Vagina (tissue), 2 donors: ENCODE data around the gene HES1. TPM values are rescaled to one million over a fixed set of nuclear protein-coding genes. Genes with fewer than 3 reads are reported as not detected.
"Not testable (repeated sequence)": the region's sequence is repeated elsewhere in the genome, so short reads cannot be mapped to it uniquely, and the experiment has no call there.

Experiments used
- DNase-seq, 2 donors: peaks; one replicate each; pipeline ENCODE4 v3.0.0-alpha.2; 2017; ENCODE audit errors: extremely low spot score in 2 of 2
- H3K27ac ChIP-seq: fragments of 200-600 bp; sonication (generic); one replicate; pipeline ENCODE4 v1.5.1; 2019
- H3K27me3 ChIP-seq: fragments of 200-600 bp; sonication (generic); one replicate; pipeline ENCODE4 v1.5.1; 2019
- H3K36me3 ChIP-seq, 2 donors: fragments of 200-600 bp; sonication (generic); one replicate each; pipeline ENCODE4 v1.5.1; 2017 to 2019
- H3K4me1 ChIP-seq: fragments of 200-600 bp; sonication (generic); one replicate; pipeline ENCODE4 v1.5.1; 2019
- H3K4me3 ChIP-seq, 2 donors: fragments of 200-600 bp; sonication (generic); 1 replicate in 1 of 2; 2 replicates in 1 of 2; pipeline ENCODE4 v1.5.1; 2016 to 2019
- H3K9me3 ChIP-seq: fragments of 200-600 bp; sonication (generic); one replicate; pipeline ENCODE4 v1.5.1; 2019
- CTCF ChIP-seq, 3 experiments: fragments of 450-650 bp in 2 of 3; fragments of 200-600 bp in 1 of 3; sonication (generic) in 1 of 3; IDR thresholded peaks; one replicate each; pipeline ENCODE4 v1.5.1; 2017 to 2019; ENCODE audit warnings: antibody characterized with exemption in 3 of 3, mild to moderate bottlenecking in 2 of 3, moderate library complexity in 2 of 3
- POLR2A ChIP-seq, 2 donors: fragments of 450-650 bp; IDR thresholded peaks; one replicate each; pipeline ENCODE4 v1.6.1; 2017; ENCODE audit warnings: antibody characterized with exemption in 2 of 2, mild to moderate bottlenecking in 2 of 2, moderate library complexity in 2 of 2
- POLR2AphosphoS5 ChIP-seq, 2 donors: sonication (generic); formaldehyde crosslinking; IDR thresholded peaks; one replicate each; pipeline ENCODE4 v1.9.0; 2017; ENCODE audit warnings: antibody characterized with exemption in 2 of 2, mild to moderate bottlenecking in 2 of 2, low read depth in 1 of 2; ENCODE audit not compliant: insufficient read depth in 1 of 2
- intact Hi-C: fragments of 100-400 bp; cut with DNase I; formaldehyde crosslinking; loops from one replicate; pipeline ENCODE4 v1.15.1; 2023
- total RNA-seq: library from RNA; depleted of rRNA; stranded (reverse); fragments of >200 nt; gene quantifications from one replicate; pipeline ENCODE4 v1.2.3, GENCODE V29; 2016

Gene HES1
- total RNA-seq, 1 donor from 2014 or later = 191 TPM

- H3K27ac ChIP-seq = no peak overlapping the region
- no peak for TF ChIP-seq POLR2AphosphoS5 (IDR thresholded peaks at IDR 0.05; ENCODE audit: insufficient read depth in 1 of 2, low read depth in 1 of 2)
- no peak overlapping the region for H3K4me3 ChIP-seq
These were observed 14.4 kb downstream of the HES1 start for GRCh38 chr3:194150252-194150934.

GRCh38 chr3:194150935-194151302, 15.0 kb downstream of the HES1 start:
- DNase-seq, H3K27me3 ChIP-seq, intact Hi-C loops, H3K9me3 ChIP-seq, H3K36me3 ChIP-seq, H3K4me1 ChIP-seq, H3K27ac ChIP-seq, H3K4me3 ChIP-seq: not testable (repeated sequence)

More at GRCh38 chr3:194150252-194150934, 14.4 kb downstream of the HES1 start:
- no peaks in the 10 kb centered on the region for H3K4me1 ChIP-seq
- DNase-seq = no peak
- no peaks in the 10 kb centered on the region for H3K27me3 ChIP-seq
- H3K36me3 ChIP-seq = no peaks in the 10 kb centered on the region
- intact Hi-C loops = no loop called here
- H3K9me3 ChIP-seq = no peaks in the 10 kb centered on the region

GRCh38 chr3:194154346-194154745, 18.4 kb downstream of the HES1 start:
- Histone ChIP-seq H3K4me1 (no peaks in the 10 kb centered on the region), H3K27ac (no peak overlapping the region)
- intact Hi-C loops = no loop called here

GRCh38 chr3:194156095-194156494, 20.1 kb downstream of the HES1 start:
- no peak for DNase-seq
- H3K4me1 ChIP-seq = peaks cover 7% of the 10 kb centered on the region
- no peaks in the 10 kb centered on the region for H3K9me3 ChIP-seq
- TF ChIP-seq POLR2AphosphoS5 (IDR thresholded peaks at IDR 0.05; ENCODE audit: insufficient read depth in 1 of 2, low read depth in 1 of 2) = no peak
- no peaks in the 10 kb centered on the region for H3K36me3 ChIP-seq
- no peak overlapping the region for H3K4me3 ChIP-seq
- intact Hi-C loops = no loop called here
- H3K27me3 ChIP-seq = no peaks in the 10 kb centered on the region
- H3K27ac ChIP-seq = no peak overlapping the region

More at GRCh38 chr3:194154346-194154745, 18.4 kb downstream of the HES1 start:
- Histone ChIP-seq H3K9me3 (no peaks in the 10 kb centered on the region), H3K4me3 (no peak overlapping the region), H3K27me3 (no peaks in the 10 kb centered on the region), H3K36me3 (no peaks in the 10 kb centered on the region)
- no peak for DNase-seq
- TF ChIP-seq POLR2A (IDR thresholded peaks at IDR 0.05) (no peak), CTCF (IDR thresholded peaks at IDR 0.05) (no peak), POLR2AphosphoS5 (IDR thresholded peaks at IDR 0.05; ENCODE audit: insufficient read depth in 1 of 2, low read depth in 1 of 2) (no peak)

GRCh38 chr3:194158942-194159439, 23.0 kb downstream of the HES1 start:
- intact Hi-C loops = no loop called here
- Histone ChIP-seq H3K27me3 (no peaks in the 10 kb centered on the region), H3K36me3 (no peaks in the 10 kb centered on the region), H3K9me3 (no peaks in the 10 kb centered on the region), H3K4me3 (no peak overlapping the region), H3K4me1 (peaks cover 7% of the 10 kb centered on the region), H3K27ac (peak overlapping the region; percentile 47)
- DNase-seq = no peak
- TF ChIP-seq POLR2A (IDR thresholded peaks at IDR 0.05) = no peak
- TF ChIP-seq POLR2AphosphoS5 (IDR thresholded peaks at IDR 0.05; ENCODE audit: insufficient read depth in 1 of 2, low read depth in 1 of 2) = peak in 1 of 2 donors; percentile 50
- no peak for TF ChIP-seq CTCF (IDR thresholded peaks at IDR 0.05)

- TF ChIP-seq CTCF (IDR thresholded peaks at IDR 0.05) (no peak), POLR2AphosphoS5 (IDR thresholded peaks at IDR 0.05; ENCODE audit: insufficient read depth in 1 of 2, low read depth in 1 of 2) (no peak)
- Histone ChIP-seq H3K36me3 (no peaks in the 10 kb centered on the region), H3K4me3 (no peak overlapping the region), H3K27ac (peak overlapping the region; percentile 47), H3K4me1 (peaks cover 7% of the 10 kb centered on the region), H3K27me3 (no peaks in the 10 kb centered on the region), H3K9me3 (no peaks in the 10 kb centered on the region)
- intact Hi-C loops = no loop called here
- DNase-seq = no peak
These were observed 24.2 kb downstream of the HES1 start for GRCh38 chr3:194160158-194160557.
